ENCODE data around the gene TEX44.

TEX44 gene

GRCh38 chr2:231633241-231633976, 40.7 kb downstream of the TEX44 start:
- DNase-seq (ENCODE audit: low read depth, low spot score): no peak

DNA sequence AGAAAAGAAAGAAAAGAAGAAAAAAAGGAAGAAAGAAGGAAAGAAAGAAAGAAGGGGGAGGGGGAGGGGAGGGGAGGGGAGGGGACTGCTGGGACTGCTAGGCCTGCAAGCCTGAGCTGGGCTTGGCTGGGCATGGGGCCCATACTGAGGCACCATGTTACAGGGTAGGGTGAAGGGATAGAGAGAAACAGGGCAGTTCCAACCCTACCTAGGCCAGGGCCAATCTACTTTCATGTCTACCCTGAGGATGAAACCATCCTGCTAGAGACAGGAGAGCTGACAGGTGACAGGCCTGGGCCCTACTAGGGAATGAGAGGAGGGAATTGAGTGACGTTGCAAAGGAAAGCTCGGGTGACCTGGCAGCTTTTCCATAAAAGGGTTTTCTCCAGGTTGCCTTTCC, 41.7 kb downstream of the TEX44 start:
- DNase-seq (ENCODE audit: low read depth, low spot score): no peak

GRCh38 chr2:231634951-231635875, 42.5 kb downstream of the TEX44 start:
- DNase-seq (ENCODE audit: low read depth, low spot score): no peak

DNA sequence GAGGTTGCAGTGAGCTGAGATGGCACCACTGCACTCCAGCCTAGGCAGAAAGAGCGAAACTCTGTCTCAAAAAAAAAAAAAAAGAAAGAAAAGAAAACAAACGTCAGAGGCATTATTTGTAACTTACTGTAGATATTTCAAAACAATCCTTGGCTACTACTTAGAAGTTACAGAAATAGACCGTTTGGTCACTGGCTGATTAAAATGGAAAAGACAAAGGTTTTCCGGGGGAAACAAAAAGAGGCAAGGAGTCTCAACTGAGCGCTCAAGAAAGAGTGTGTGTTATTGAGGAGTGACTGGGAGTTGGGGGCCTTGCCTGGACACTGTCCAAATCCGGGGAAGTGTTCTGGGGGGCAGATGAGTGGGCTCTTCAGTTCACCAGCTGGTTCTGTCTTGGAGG, 47.6 kb downstream of the TEX44 start:
- DNase-seq (ENCODE audit: low read depth, low spot score): no peak

DNA sequence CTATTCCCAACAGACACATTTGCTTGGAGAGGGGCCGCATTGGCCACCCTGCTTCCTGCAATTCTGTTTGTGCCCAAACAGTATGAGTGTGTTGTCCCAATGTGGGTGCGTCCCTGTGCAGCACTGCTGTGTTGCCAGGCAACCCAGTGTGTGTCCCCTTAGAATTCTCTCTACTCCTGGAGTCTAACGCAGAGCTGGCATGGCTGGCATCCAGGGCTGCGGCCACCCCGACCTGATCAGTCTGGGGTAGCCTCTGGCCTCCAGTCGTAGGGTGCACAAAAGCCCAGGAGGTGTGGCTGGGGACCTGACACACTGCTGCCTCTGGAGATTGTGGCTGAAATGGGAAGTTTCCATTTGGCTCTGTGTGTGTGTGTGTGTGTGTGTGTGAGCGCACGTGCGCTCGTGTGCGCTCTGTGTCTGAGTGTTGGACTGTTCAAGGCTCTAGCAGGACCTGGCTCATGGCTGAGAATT, 48.0 kb downstream of the TEX44 start:
- DNase-seq (ENCODE audit: low read depth, low spot score): no peak

- DNase-seq (ENCODE audit: low read depth, low spot score): no peak
These were observed 50.2 kb downstream of the TEX44 start for GRCh38 chr2:231642631-231643494.

DNA sequence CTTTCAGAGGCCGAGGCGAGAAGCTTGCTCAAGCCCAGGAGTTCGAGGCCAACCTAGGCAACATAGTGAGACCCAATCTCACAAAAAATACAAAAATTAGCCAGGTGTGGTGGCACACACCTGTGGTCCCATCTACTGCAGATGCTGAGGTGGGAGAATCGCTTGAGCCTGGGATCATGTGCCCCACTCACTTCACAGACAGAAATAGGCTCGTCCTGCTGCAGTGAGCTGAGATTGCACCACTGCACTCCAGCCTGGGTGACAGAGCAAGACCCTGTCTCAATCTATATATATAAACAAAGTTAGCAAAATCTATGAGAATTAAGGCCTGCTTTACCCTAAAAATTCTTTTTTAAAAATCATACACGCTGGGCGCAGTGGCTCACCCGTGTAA, 50.8 kb downstream of the TEX44 start:
- no peak for DNase-seq (ENCODE audit: low read depth, low spot score)

All from brain pericyte (primary cell).